Loucy (cell line): ENCODE results near the gene MACROH2A2.

Experiments
- CTCF ChIP-seq: fragments of 200-600 bp; sonication (generic); conservative IDR thresholded peaks from 2 replicates; pipeline ENCODE4 v1.5.1; 2014; ENCODE audit warnings: mild to moderate bottlenecking, antibody characterized with exemption, low read length
- EZH2phosphoT487 ChIP-seq: fragments of 200-600 bp; IDR thresholded peaks from 2 replicates; pipeline ENCODE4 v1.6.1; 2018; ENCODE audit warnings: antibody characterized with exemption, mild to moderate bottlenecking, moderate library complexity, borderline replicate concordance

- no peak for TF ChIP-seq CTCF
- TF ChIP-seq EZH2phosphoT487 = no peak
These were observed 70.1 kb downstream of the MACROH2A2 start for GRCh38 chr10:70122742-70123141.
